ENCODE measurements around the gene CAV1. TPM values are rescaled to one million over a fixed set of nuclear protein-coding genes. Genes with fewer than 3 reads are reported as not detected.
A peak's percentile ranks its signal among the peaks of the same experiment; 100 is the strongest.

Gene CAV1
- total RNA-seq, 2 donors from 2014 or later = 396 to 398 TPM

- H3K27me3 ChIP-seq = no peaks in the 10 kb centered on the region
- no peak for TF ChIP-seq CTCF (IDR thresholded peaks at IDR 0.05)
- no peak for DNase-seq (ENCODE audit: low spot score)
- peaks cover 75% of the 10 kb centered on the region for H3K36me3 ChIP-seq
- H3K9me3 ChIP-seq = no peaks in the 10 kb centered on the region
- H3K27ac ChIP-seq = peak overlapping the region; percentile 98 to 99
- H3K4me1 ChIP-seq = peaks cover 0 to 32% of the 10 kb centered on the region in 2 donors
- peak overlapping the region; percentile 75 to 88 for H3K4me3 ChIP-seq
Measured at GRCh38 chr7:116529250-116529649, 4.4 kb downstream of the CAV1 start.

- no peak for DNase-seq (ENCODE audit: low spot score)
- H3K4me1 ChIP-seq = peaks cover 0 to 38% of the 10 kb centered on the region in 2 donors
- H3K36me3 ChIP-seq = peaks cover 83% of the 10 kb centered on the region
- no peaks in the 10 kb centered on the region for H3K9me3 ChIP-seq
- peak overlapping the region; percentile 34 to 88 for H3K4me3 ChIP-seq
- no peak for TF ChIP-seq CTCF (IDR thresholded peaks at IDR 0.05)
- peak overlapping the region; percentile 37 to 99 for H3K27ac ChIP-seq
- no peaks in the 10 kb centered on the region for H3K27me3 ChIP-seq
Measured at GRCh38 chr7:116530107-116530820, 5.4 kb downstream of the CAV1 start.

GRCh38 chr7:116532102-116532688 lies 7.4 kb downstream of the CAV1 start:
- no peak for TF ChIP-seq CTCF (IDR thresholded peaks at IDR 0.05)
- H3K9me3 ChIP-seq = no peaks in the 10 kb centered on the region
- H3K36me3 ChIP-seq = peaks cover 90% of the 10 kb centered on the region
- DNase-seq (ENCODE audit: low spot score) = no peak
- H3K27me3 ChIP-seq = no peaks in the 10 kb centered on the region
- no peak overlapping the region for H3K4me3 ChIP-seq
- H3K4me1 ChIP-seq = peaks cover 0 to 53% of the 10 kb centered on the region in 2 donors
- peak overlapping the region in 1 of 2 donors; percentile 36 for H3K27ac ChIP-seq

- Histone ChIP-seq H3K4me3 (no peak overlapping the region), H3K27ac (peak overlapping the region; percentile 49 to 72), H3K36me3 (peaks cover 87% of the 10 kb centered on the region), H3K27me3 (no peaks in the 10 kb centered on the region), H3K4me1 (peaks cover 0 to 60% of the 10 kb centered on the region in 2 donors), H3K9me3 (no peaks in the 10 kb centered on the region)
- no peak for DNase-seq (ENCODE audit: low spot score)
- no peak for TF ChIP-seq CTCF (IDR thresholded peaks at IDR 0.05)
Measured at GRCh38 chr7:116534790-116535189, 10.0 kb downstream of the CAV1 start.

GRCh38 chr7:116535416-116535815 lies 10.6 kb downstream of the CAV1 start:
- Histone ChIP-seq H3K36me3 (peaks cover 82% of the 10 kb centered on the region), H3K27ac (peak overlapping the region; percentile 49 to 72), H3K27me3 (no peaks in the 10 kb centered on the region), H3K4me1 (peaks cover 0 to 62% of the 10 kb centered on the region in 2 donors), H3K4me3 (no peak overlapping the region), H3K9me3 (no peaks in the 10 kb centered on the region)
- no peak for TF ChIP-seq CTCF (IDR thresholded peaks at IDR 0.05)
- DNase-seq (ENCODE audit: low spot score) = no peak

Measured in right atrium auricular region (tissue), 2 donors.